GM12878 (cell line): ENCODE measurements around the gene SHC4. TPM values are rescaled to one million over a fixed set of nuclear protein-coding genes. Genes with fewer than 3 reads are reported as not detected.

Source experiments
- ATAC-seq: fragments of 200-7000 bp; cut with Tn5 transposase; 3 replicates; pipeline ENCODE4 v1.9.1; 2020; ENCODE audit warnings: mild to moderate bottlenecking, moderate library complexity
- BruUV-seq: library from RNA; stranded (reverse); fragments of 400-500 nt; replicated peaks from 2 replicates; lab custom pipeline; 2021; lab: Mats Ljungman, UMichigan
- CTCF ChIA-PET: fragments of 300-600 bp; sonication (Branson Sonifier 250); formaldehyde crosslinking; extraction: SDS; loops from one replicate; lab custom pipeline; 2021; ENCODE audit warnings: inconsistent platforms; lab: Yijun Ruan, JAX
- POLR2A ChIA-PET: fragments of 350-600 bp; formaldehyde crosslinking; extraction: SDS; loops from one replicate; lab custom pipeline; 2021; ENCODE audit warnings: inconsistent platforms; lab: Charles Lee
- RAD21 ChIA-PET: fragments of 300-600 bp; sonication (Branson Sonifier 250); formaldehyde crosslinking; loops from one replicate; lab custom pipeline; 2023; ENCODE audit warnings: antibody characterized with exemption; ENCODE audit not compliant: unreplicated experiment; lab: Charles Lee
- SMC1A ChIA-PET: fragments of 300-600 bp; sonication (Branson Sonifier 250); formaldehyde crosslinking; loops from one replicate; lab custom pipeline; 2023; ENCODE audit not compliant: unreplicated experiment, uncharacterized antibody; lab: Charles Lee
- DNase-seq: peaks from one replicate; pipeline ENCODE4 v3.0.0-alpha.2; 2011; ENCODE audit warnings: low read depth, low spot score
- FAIRE-seq: peaks from 3 replicates; lab custom pipeline; 2011; peaks lifted over from hg19 to GRCh38; lab: Jason Lieb, UNC
- H2AFZ ChIP-seq: 2 replicates; pipeline ENCODE4 v1.6.0; 2011; ENCODE audit warnings: low read depth, low read length, control low read depth; ENCODE audit not compliant: control insufficient read depth
- H3K27ac ChIP-seq: 2 replicates; pipeline ENCODE4 v1.5.1; 2011; ENCODE audit warnings: control low read depth; ENCODE audit not compliant: control insufficient read depth, insufficient read depth
- H3K27me3 ChIP-seq, 2 experiments: replicated peaks in 1 of 2; 2 replicates each; pipeline versions ENCODE4 v1.6.0 to v1.6.1; 2011; ENCODE audit warnings: low read length in 1 of 2; ENCODE audit not compliant: control insufficient read depth in 2 of 2, insufficient read depth in 2 of 2
- H3K36me3 ChIP-seq, 2 experiments: 2 replicates each; pipeline ENCODE4 v1.5.1; 2011; ENCODE audit warnings: low read length in 1 of 2; ENCODE audit not compliant: control insufficient read depth in 2 of 2, insufficient read depth in 2 of 2
- H3K4me1 ChIP-seq: 2 replicates; pipeline ENCODE4 v1.6.1; 2011; ENCODE audit warnings: mild to moderate bottlenecking, low read length, moderate library complexity, mixed read lengths; ENCODE audit not compliant: control insufficient read depth, insufficient read depth
- H3K4me2 ChIP-seq: 2 replicates; pipeline ENCODE4 v1.6.0; 2011; ENCODE audit warnings: control low read depth; ENCODE audit not compliant: control insufficient read depth, insufficient read depth
- H3K4me3 ChIP-seq: fragments of 200-600 bp; sonication (generic); 2 replicates; pipeline ENCODE4 v1.5.1; 2016
- H3K79me2 ChIP-seq: 2 replicates; pipeline ENCODE4 v1.6.0; 2011; ENCODE audit warnings: low read length; ENCODE audit not compliant: control insufficient read depth, insufficient read depth
- H3K9ac ChIP-seq: 2 replicates; pipeline ENCODE4 v1.8.0; 2011; ENCODE audit warnings: low read length, control low read depth, mixed read lengths; ENCODE audit not compliant: control insufficient read depth, insufficient read depth
- H3K9me3 ChIP-seq: replicated peaks from 3 replicates; pipeline ENCODE4 v1.5.1; 2011; ENCODE audit warnings: mild to moderate bottlenecking, low read length; ENCODE audit not compliant: control insufficient read depth, insufficient read depth
- H4K20me1 ChIP-seq: 2 replicates; pipeline ENCODE4 v1.6.0; 2011; ENCODE audit not compliant: control insufficient read depth, insufficient read depth
- ATF7 ChIP-seq: fragments of 450-650 bp; IDR thresholded peaks from 2 replicates; pipeline ENCODE4 v1.6.1; 2016; ENCODE audit warnings: low read depth, mild to moderate bottlenecking
- EP300 ChIP-seq, 2 experiments: fragments of 150-350 bp in 1 of 2; IDR thresholded peaks; 2 replicates each; pipeline ENCODE4 v1.6.1; 2011 to 2012; ENCODE audit warnings: low read depth in 2 of 2, low read length in 2 of 2, borderline replicate concordance in 1 of 2, improper control_type of control experiment in 1 of 2, inconsistent platforms in 1 of 2; ENCODE audit not compliant: control insufficient read depth in 1 of 2
- MEF2A ChIP-seq: IDR thresholded peaks from 2 replicates; pipeline ENCODE4 v1.6.1; 2011; ENCODE audit warnings: low read depth, mild to moderate bottlenecking, low read length, moderate library complexity; ENCODE audit not compliant: insufficient read depth
- NBN ChIP-seq: fragments of 450-650 bp; IDR thresholded peaks from 2 replicates; pipeline ENCODE4 v1.6.1; 2016
- NR2C2 ChIP-seq: IDR thresholded peaks from 2 replicates; pipeline ENCODE4 v1.6.1; 2011; ENCODE audit warnings: borderline replicate concordance, low read depth; ENCODE audit not compliant: control insufficient read depth, insufficient read length
- NR2F1 ChIP-seq: fragments of 450-650 bp; conservative IDR thresholded peaks from 2 replicates; pipeline ENCODE4 v1.6.1; 2017; ENCODE audit warnings: mild to moderate bottlenecking
- STAT3 ChIP-seq: IDR thresholded peaks from 2 replicates; pipeline ENCODE4 v1.6.1; 2011; ENCODE audit warnings: low read depth, low read length, improper control_type of control experiment
- WGBS: methylation state at CpG from one replicate; pipeline ENCODE4 v1.1.6; 2016; ENCODE audit warnings: low lambda C conversion rate; ENCODE audit not compliant: insufficient replicate concordance, insufficient coverage; ENCODE audit errors: missing lambda C conversion rate; 5-methylcytosine and 5-hydroxymethylcytosine counted together
- in situ Hi-C: fragments of 300-500 bp; cut with MboI; formaldehyde crosslinking; loops from 9 replicates; pipeline ENCODE4 v1.14.3; 2018; ENCODE audit warnings: mixed read lengths
- intact Hi-C: fragments of 100-400 bp; cut with micrococcal nuclease; formaldehyde crosslinking; loops from one replicate; pipeline ENCODE4 v1.14.2; 2022; ENCODE audit not compliant: unreplicated experiment
- polyA plus RNA-seq, 11 experiments: library from polyadenylated mRNA; depleted of rRNA in 4 of 11; unstranded in 6 of 11; stranded (reverse) in 5 of 11; fragments of >200 nt; fragmentation: Nextera tagmentation in 4 of 11; fragmentation: Illumina TruSeq in 1 of 11; extraction: Ambion mirVana in 4 of 11; extraction: Trizol in 1 of 11; gene quantifications; 1 replicate in 1 of 11; 2 replicates in 10 of 11; pipeline versions ENCODE4 v1.2.1 to v1.2.3, GENCODE V29; 2011 to 2016; ENCODE audit warnings: inconsistent platforms in 2 of 11, missing spikeins in 2 of 11, low read depth in 1 of 11
- total RNA-seq, 4 experiments: library from RNA; depleted of rRNA in 3 of 4; stranded (reverse); fragments of >200 nt in 3 of 4; fragmentation: Illumina TruSeq in 1 of 4; extraction: Trizol in 1 of 4; gene quantifications; 2 replicates each; pipeline versions ENCODE4 v1.2.1 to v1.2.3, GENCODE V29; 2013 to 2021
- TF ChIP-seq, protein P1 (sequence below): fragments of 450-650 bp; IDR thresholded peaks from 2 replicates; pipeline ENCODE4 v1.6.1; 2016; ENCODE audit warnings: mild to moderate bottlenecking

The SHC4 gene
- total and polyA plus RNA-seq, 10 of the 15 experiments (the other 5 are each of a cell fraction or from before 2014, with no cell fraction given) = 0.04 to 0.87 (median 0.14) TPM

DNA sequence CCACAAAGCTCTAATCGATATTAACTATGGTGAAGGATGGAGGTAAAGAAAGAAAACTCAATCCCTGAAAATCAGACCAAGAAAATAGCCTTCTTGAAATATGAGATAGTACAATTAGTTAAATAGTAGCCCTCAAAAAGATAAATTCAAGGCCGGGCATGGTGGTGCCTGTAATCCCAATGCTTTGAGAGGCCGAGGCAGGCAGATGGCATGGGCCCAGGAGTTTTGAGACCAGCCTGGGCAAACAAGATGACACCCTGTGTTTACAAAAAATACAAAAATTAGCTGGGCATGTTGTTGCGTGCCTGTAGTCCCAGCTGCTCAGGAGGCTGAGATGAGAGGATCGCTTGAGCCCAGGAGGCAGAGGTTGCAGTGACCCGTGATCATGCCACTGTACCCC, 121.2 kb downstream of the SHC4 start:
- DNase-seq (no peak), FAIRE-seq (no peak), ATAC-seq (no peak)
- WGBS = 44% methylated on average over 6 of the region's 6 CpGs
- Histone ChIP-seq H3K4me2 (no peak overlapping the region), H3K36me3 (no peaks in the 10 kb centered on the region), H2AFZ (no peak overlapping the region), H3K27ac (no peak overlapping the region), H3K79me2 (no peaks in the 10 kb centered on the region), H4K20me1 (no peaks in the 10 kb centered on the region), H3K4me3 (no peak overlapping the region), H3K4me1 (no peaks in the 10 kb centered on the region), H3K9me3 (no peaks in the 10 kb centered on the region), H3K9ac (no peak overlapping the region), H3K27me3 (no peaks in the 10 kb centered on the region)
- ChIA-PET RAD21 (no interaction called here), CTCF (no interaction called here), POLR2A (no interaction called here), SMC1A (no interaction called here)
- in situ Hi-C loops (no loop called here), intact Hi-C loops (no loop called here)
- BruUV-seq = no TSS peak
- TF ChIP-seq STAT3 (no peak), NR2C2 (no peak), MEF2A (no peak), NR2F1 (no peak), NBN (no peak), ATF7 (no peak), EP300 (IDR thresholded peaks at IDR 0.05; ENCODE audit: borderline replicate concordance in 1 of 2, control insufficient read depth in 1 of 2, low read depth in 2 of 2, low read length in 2 of 2) (no peak)
- TF ChIP-seq, protein P1, sequence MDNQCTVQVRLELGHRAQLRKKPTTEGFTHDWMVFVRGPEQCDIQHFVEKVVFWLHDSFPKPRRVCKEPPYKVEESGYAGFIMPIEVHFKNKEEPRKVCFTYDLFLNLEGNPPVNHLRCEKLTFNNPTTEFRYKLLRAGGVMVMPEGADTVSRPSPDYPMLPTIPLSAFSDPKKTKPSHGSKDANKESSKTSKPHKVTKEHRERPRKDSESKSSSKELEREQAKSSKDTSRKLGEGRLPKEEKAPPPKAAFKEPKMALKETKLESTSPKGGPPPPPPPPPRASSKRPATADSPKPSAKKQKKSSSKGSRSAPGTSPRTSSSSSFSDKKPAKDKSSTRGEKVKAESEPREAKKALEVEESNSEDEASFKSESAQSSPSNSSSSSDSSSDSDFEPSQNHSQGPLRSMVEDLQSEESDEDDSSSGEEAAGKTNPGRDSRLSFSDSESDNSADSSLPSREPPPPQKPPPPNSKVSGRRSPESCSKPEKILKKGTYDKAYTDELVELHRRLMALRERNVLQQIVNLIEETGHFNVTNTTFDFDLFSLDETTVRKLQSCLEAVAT = no peak
